Type B pancreatic cell (in vitro differentiated cells): ENCODE measurements around the gene BCR. TPM values are rescaled to one million over a fixed set of nuclear protein-coding genes. Genes with fewer than 3 reads are reported as not detected.

Source experiments
- DNase-seq: peaks from one replicate; pipeline ENCODE4 v3.0.0; 2021; ENCODE audit warnings: mixed read lengths; ENCODE audit not compliant: unreplicated experiment; ENCODE audit errors: extremely low spot score
- H3K27ac Mint-ChIP-seq: 2 replicates; pipeline ENCODE4 v1.8.0; 2021; ENCODE audit warnings: mild to moderate bottlenecking, mixed read lengths
- H3K27me3 Mint-ChIP-seq: 2 replicates; pipeline ENCODE4 v1.8.0; 2021; ENCODE audit warnings: mixed read lengths
- H3K36me3 Mint-ChIP-seq: 2 replicates; pipeline ENCODE4 v1.8.0; 2021; ENCODE audit warnings: mixed read lengths
- H3K4me1 Mint-ChIP-seq: one replicate; pipeline ENCODE4 v1.8.0; 2021; ENCODE audit warnings: mixed read lengths; ENCODE audit not compliant: unreplicated experiment
- H3K4me3 Mint-ChIP-seq: 2 replicates; pipeline ENCODE4 v1.8.0; 2021; ENCODE audit warnings: mild to moderate bottlenecking, mixed read lengths
- H3K9me3 Mint-ChIP-seq: 2 replicates; pipeline ENCODE4 v1.8.0; 2021; ENCODE audit warnings: mixed read lengths
- total RNA-seq: library from RNA; stranded (reverse); gene quantifications from 2 replicates; pipeline ENCODE4 v1.2.1, GENCODE V29; 2021; ENCODE audit warnings: low replicate concordance
- TF ChIP-seq, protein P1 (sequence below): fragments of 200-600 bp; sonication (generic); conservative IDR thresholded peaks from 2 replicates; pipeline ENCODE4 v1.5.0; 2021; ENCODE audit warnings: antibody characterized with exemption, mild to moderate bottlenecking

BCR gene
- total RNA-seq, 1 donor from 2014 or later = 61.2 TPM

DNA sequence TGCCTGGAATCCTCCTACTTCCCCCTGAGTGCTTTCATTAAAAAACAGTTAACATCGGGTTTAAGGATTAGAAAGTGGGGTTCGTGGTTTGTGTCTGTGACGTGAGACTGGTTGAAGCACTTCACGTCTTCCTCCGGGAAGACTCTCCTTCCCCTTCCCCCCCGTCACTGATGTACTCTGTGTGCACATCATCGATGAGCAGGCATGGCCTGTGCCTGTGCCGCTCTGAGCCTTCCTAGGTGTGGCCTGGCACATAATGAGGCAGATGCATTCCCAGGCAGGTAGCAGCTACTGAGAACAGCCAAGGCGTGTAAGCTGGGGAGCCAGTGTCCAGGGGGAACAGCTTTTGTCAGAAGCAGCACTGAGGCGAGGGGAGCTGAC, 93.8 kb downstream of the BCR start:
- TF ChIP-seq, protein P1, sequence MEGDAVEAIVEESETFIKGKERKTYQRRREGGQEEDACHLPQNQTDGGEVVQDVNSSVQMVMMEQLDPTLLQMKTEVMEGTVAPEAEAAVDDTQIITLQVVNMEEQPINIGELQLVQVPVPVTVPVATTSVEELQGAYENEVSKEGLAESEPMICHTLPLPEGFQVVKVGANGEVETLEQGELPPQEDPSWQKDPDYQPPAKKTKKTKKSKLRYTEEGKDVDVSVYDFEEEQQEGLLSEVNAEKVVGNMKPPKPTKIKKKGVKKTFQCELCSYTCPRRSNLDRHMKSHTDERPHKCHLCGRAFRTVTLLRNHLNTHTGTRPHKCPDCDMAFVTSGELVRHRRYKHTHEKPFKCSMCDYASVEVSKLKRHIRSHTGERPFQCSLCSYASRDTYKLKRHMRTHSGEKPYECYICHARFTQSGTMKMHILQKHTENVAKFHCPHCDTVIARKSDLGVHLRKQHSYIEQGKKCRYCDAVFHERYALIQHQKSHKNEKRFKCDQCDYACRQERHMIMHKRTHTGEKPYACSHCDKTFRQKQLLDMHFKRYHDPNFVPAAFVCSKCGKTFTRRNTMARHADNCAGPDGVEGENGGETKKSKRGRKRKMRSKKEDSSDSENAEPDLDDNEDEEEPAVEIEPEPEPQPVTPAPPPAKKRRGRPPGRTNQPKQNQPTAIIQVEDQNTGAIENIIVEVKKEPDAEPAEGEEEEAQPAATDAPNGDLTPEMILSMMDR = no peak
- no peaks in the 10 kb centered on the region for H3K9me3 Mint-ChIP-seq
- H3K27me3 Mint-ChIP-seq = no peaks in the 10 kb centered on the region
- no peak overlapping the region for H3K27ac Mint-ChIP-seq
- no peak for DNase-seq
- peaks cover 5% of the 10 kb centered on the region for H3K36me3 Mint-ChIP-seq
- no peak overlapping the region for H3K4me3 Mint-ChIP-seq
- peaks cover 14% of the 10 kb centered on the region for H3K4me1 Mint-ChIP-seq

DNA sequence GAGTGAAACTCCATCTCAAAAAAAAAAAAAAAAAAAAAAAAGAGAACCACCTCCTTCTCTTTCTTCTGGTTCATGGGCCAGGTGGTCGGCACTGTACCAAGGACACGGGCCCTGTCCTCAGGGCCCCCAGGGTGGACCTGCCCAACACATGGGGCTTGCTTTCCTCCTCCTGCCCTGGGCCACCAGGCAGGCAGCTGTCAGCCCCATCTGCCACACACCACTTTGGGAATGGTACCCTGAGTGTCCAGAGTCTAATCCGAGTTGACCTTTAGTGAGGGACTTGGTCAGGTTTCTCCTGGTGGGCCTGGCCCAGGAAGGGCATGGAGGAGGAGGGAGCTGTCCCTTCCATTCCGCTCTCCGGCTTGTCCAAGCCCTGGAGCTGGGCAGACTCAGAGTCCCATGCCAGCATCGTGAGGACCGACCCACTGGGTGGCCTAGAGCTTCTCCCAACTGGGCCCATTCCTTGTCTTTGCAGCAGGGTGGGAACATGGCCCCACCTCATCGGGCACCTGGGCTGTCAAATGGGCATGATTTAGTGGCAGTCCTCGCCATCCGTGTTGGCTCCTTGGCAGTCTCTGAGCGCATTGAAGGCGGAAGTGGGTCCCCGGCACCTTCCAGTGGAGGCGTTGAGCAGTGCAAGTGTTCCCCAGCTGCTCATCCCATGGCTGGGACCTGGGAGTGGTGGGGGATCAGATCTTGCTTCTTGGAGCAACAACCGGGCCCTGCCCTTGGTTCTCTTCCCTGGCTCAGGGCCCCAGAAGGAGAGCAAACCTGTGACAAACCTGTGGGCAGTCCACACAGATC, 94.8 kb downstream of the BCR start:
- H3K9me3 Mint-ChIP-seq = no peaks in the 10 kb centered on the region
- peaks cover 6% of the 10 kb centered on the region for H3K4me1 Mint-ChIP-seq
- TF ChIP-seq, protein P1 = no peak
- peaks cover 5% of the 10 kb centered on the region for H3K36me3 Mint-ChIP-seq
- no peak overlapping the region for H3K27ac Mint-ChIP-seq
- H3K27me3 Mint-ChIP-seq = no peaks in the 10 kb centered on the region
- DNase-seq = no peak
- no peak overlapping the region for H3K4me3 Mint-ChIP-seq

DNA sequence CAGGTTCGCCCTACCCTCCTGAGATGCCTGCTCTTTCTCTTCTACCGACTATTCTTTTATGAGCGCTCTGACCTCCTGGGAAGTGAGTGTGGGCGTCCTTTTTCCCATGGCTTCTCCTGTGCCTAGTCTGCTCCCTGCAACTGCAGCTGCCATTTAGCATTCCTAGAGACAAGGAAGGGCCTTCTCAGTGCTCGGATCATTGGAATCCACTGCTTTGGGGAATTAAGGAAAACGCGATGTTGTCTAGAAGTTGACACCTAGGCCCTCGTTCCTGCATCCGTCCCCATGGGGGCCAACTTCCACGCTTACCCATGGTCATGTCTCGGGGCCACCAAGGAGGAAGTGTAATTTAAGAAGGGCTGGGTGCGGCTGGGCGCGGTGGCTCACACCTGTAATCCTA, 95.4 kb downstream of the BCR start:
- Mint-ChIP-seq H3K27ac (no peak overlapping the region), H3K4me3 (no peak overlapping the region), H3K4me1 (no peaks in the 10 kb centered on the region), H3K9me3 (no peaks in the 10 kb centered on the region), H3K27me3 (no peaks in the 10 kb centered on the region), H3K36me3 (peaks cover 5% of the 10 kb centered on the region)
- no peak for DNase-seq
- TF ChIP-seq, protein P1 = no peak

DNA sequence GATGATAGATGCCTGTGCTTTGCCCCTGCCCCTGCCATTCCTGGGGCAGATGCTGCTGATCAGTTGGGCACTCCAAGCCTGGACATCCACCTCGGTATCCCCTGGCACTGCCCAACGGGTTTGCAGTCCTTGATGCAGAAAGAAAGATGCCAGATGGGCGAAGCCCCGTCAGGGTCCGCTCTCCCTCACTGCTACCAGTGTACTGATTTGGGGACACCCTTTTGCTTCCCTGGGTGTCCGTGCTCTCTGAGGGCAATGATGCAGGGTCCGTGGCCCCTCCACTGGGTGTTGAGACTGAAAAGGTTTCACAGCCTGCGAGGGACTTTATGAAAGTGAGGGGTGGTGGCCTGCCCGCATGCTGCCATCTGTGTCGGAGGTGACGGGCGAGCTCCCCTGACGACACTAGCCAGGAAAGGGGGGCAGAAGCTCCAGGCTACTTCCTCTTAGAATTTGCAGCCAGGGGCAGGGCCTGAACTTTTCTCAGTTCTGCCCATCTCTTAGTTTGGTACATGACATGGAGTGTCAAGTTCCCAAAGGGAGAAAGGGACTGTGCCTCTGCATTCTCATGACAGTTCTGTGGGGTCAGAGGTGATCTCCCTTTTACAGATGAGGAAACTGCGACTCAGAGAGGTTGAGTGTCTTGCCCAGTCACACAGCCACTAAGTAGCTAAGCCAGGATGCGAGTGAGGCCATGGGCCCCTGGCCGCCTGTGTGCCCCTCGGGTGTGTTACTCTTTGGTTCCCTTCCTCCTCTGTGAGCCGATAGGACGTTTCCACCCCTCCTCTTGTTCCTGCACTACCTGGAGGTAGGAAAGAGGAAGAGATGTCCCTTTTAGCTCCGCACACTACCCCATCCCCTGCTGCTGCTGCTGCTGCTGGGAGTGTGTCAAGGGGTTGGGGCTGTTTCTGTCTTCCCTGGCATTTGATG, 96.6 kb downstream of the BCR start:
- Mint-ChIP-seq H3K4me1 (no peaks in the 10 kb centered on the region), H3K36me3 (peaks cover 5% of the 10 kb centered on the region), H3K9me3 (no peaks in the 10 kb centered on the region), H3K4me3 (no peak overlapping the region), H3K27ac (no peak overlapping the region), H3K27me3 (no peaks in the 10 kb centered on the region)
- TF ChIP-seq, protein P1 = no peak
- DNase-seq = no peak

DNA sequence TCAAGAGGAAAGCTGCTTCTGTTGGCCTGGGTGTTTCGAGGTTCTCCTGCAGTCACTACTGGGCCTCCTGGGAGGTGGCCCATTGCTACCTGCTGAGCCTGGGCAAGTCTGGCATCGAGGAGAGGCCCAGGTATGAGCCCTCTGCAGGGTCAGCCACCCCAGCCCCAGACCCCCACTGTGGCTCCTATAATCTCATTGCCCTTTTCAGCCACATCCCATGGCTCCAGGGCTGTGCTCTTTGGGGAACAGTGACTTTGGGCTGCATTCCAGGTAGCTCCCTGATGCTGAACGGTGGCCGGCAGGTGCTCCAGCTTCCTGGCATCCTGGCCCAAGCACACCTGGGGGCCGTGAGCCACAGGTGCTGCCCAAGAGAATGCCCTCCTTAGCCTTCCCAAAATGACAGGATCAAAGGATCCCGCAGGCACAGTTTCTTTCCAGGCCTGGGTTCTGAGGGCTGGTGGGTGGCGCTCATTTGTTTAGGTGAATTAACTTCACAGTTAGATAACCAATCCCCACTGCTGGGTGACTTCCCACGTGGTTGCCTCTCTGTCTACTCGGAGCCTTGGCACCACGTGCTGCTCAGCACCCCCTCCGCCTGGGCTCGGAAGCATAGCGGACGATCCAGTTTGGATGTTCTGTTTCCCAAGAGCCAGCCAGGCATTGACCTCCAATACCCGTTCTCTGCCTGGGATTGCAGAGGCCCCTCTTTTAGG, 97.4 kb downstream of the BCR start:
- DNase-seq = no peak
- TF ChIP-seq, protein P1 = no peak
- Mint-ChIP-seq H3K36me3 (peaks cover 5% of the 10 kb centered on the region), H3K4me3 (no peak overlapping the region), H3K27me3 (no peaks in the 10 kb centered on the region), H3K4me1 (no peaks in the 10 kb centered on the region), H3K27ac (no peak overlapping the region), H3K9me3 (no peaks in the 10 kb centered on the region)
